Stimulated activated CD8-positive, alpha-beta memory T cell treated with anti-CD3 and anti-CD28 coated beads, Interleukin-4, amount 100 ng/mL, for 48 hours (primary cell): ENCODE data around the gene LRRC70.
"Not testable (repeated sequence)": the region's sequence is repeated elsewhere in the genome, so short reads cannot be mapped to it uniquely, and the experiment has no call there.

Experiments used
- DNase-seq: peaks from one replicate; pipeline ENCODE4 v3.0.0-alpha.2; 2020

Gene LRRC70, protein sequence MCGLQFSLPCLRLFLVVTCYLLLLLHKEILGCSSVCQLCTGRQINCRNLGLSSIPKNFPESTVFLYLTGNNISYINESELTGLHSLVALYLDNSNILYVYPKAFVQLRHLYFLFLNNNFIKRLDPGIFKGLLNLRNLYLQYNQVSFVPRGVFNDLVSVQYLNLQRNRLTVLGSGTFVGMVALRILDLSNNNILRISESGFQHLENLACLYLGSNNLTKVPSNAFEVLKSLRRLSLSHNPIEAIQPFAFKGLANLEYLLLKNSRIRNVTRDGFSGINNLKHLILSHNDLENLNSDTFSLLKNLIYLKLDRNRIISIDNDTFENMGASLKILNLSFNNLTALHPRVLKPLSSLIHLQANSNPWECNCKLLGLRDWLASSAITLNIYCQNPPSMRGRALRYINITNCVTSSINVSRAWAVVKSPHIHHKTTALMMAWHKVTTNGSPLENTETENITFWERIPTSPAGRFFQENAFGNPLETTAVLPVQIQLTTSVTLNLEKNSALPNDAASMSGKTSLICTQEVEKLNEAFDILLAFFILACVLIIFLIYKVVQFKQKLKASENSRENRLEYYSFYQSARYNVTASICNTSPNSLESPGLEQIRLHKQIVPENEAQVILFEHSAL

GRCh38 chr5:62578540-62578939 is at the start of gene LRRC70:
Gene LRRC70, plus strand, starts transcription at chr5:62578819. Its CDS starts 620 bp downstream, at chr5:62579439.
- no peak for DNase-seq

- no peak for DNase-seq
Observed at GRCh38 chr5:62533597-62533996, 45.0 kb upstream of the LRRC70 start.

GRCh38 chr5:62534461-62535236 is 44.0 kb upstream of the LRRC70 start:
- DNase-seq: no peak

DNA sequence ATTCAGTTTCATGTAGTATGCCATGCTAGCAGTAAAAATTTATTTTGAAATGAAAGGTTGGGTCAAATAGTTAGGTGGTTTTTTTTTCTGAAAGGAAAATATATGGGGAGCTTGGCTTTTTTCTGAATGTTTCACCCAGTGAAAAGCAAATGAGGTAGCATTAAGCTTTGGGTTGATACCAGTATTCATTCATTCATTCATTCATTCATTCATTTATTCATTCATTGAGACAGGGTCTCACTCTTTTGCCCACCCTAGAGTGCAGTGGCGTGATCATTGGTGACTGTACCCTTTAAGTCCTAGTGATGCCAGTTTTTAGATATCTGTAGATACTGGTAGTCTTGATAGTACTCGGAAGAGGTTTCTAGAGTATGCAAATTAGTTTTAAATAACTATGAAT is 42.4 kb upstream of the LRRC70 start:
- no peak for DNase-seq

DNA sequence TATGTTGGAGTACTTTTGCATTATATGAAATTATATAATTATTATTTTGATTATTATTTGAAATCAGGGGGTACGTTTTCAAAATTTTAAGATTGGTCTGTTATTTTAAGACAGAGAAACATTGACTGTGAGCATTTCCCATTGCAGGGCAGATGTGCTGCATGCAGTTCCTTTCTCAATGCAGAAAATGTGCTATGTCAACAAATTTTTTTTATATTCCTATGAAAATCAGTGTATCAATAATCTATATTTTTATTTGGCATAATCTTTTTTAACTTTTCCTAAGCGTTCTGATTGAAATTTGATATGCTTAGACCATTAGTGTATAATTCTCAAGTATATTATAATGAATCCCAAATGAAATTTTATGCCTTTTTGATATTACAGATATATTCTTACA is 41.8 kb upstream of the LRRC70 start:
- no peak for DNase-seq

GRCh38 chr5:62538017-62538942 is 40.3 kb upstream of the LRRC70 start:
- DNase-seq: peak; percentile 26

DNA sequence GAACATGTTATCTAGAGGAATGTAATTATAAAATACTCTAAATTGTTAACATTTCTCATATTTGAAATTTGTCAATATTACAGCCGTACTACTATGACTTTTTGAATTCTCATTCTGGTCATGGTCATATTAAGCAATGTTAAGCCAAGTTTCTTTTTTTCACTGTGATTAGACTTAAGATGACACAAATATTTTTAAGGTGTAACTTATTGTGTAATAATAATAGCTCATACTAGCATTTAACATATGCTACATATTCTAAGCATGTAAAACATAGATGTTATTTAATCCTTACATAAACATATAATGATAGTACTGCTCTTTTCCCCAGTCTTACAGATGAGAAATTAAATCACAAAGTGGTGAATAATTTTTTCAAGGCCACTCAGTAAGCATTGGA is 35.9 kb upstream of the LRRC70 start:
- no peak for DNase-seq

DNA sequence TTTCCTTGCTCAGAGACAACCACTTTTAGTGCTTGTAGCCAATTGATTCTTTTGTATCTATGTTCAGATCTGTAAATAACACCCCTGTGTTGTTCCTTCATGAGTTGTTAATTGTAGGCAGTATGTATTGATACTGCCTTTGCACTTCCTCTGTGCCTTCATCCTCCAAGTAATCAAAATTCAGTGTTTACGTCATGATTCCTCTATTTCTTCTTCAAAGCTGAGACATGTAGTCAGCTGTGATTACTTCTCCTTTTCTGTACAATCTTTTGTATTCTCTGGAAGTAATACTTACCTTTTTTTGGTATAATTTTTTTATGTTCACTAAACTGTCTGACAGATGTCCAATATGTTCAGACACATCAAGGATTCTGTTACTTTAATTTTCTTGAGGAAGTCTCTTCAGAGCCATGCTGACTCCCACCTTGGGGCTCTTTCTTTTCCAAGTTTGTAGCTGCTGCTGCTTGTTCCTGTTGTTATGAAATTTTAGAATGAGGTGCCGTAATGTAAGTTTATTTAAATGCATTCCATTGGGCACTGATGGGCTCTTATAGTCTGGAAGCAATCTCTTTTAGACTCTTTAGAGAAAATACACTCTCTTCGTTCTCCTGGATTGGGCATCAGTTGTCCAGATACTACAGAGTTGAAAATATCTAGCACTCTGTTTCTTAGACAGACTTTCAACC is 30.5 kb upstream of the LRRC70 start:
- no peak for DNase-seq

- no peak for DNase-seq
Observed at GRCh38 chr5:62550103-62550502, 28.5 kb upstream of the LRRC70 start.

- no peak for DNase-seq
Observed at GRCh38 chr5:62555930-62556329, 22.7 kb upstream of the LRRC70 start.

- no peak for DNase-seq
Observed at GRCh38 chr5:62558941-62559340, 19.7 kb upstream of the LRRC70 start.

DNA sequence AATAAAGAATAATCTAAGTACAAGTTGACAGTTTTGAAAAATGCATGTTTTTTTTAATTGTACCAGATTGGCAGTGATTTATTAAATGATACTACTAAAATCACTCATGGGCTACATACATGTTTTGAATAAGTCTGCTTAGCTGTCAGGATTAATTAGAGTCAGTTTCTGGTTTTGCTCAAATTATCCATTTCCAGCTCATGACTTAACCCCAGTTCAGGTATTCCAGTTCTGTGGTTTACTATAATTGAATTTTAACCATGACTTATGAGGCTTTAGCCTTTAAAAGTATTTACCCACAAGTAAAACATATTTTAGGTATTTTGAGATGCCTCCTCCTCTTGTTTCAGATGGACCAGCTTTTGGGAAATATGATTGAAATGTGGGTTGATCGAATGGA is 17.8 kb upstream of the LRRC70 start:
- no peak for DNase-seq

- DNase-seq: no peak
Observed at GRCh38 chr5:62561896-62562295, 16.7 kb upstream of the LRRC70 start.

- no peak for DNase-seq
Observed at GRCh38 chr5:62562867-62563266, 15.8 kb upstream of the LRRC70 start.

- DNase-seq: no peak
Observed at GRCh38 chr5:62564101-62564500, 14.5 kb upstream of the LRRC70 start.

GRCh38 chr5:62565740-62566139 is 12.9 kb upstream of the LRRC70 start:
- DNase-seq: not testable (repeated sequence)

DNA sequence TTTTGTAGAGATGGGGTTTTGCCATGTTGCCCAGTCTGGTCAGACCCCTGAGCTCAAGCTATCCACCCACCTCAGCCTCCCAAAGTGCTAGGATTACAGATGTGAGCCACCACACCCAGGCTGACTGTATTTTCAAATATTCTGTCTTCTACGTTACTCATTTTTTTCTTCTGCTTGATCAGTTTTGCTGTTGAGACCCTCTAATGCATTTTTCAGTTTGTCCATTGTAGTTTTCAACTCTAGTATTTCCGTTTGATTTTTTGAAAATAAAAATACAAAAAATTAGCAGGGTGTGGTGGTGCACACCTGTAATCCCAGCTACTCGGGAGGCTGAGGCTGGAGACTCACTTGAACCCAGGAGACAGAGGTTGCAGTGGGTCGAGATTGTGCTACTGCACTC is 10.5 kb upstream of the LRRC70 start:
- DNase-seq: no peak

GRCh38 chr5:62568800-62569432 is 9.7 kb upstream of the LRRC70 start:
- no peak for DNase-seq

GRCh38 chr5:62569470-62569869 is 9.1 kb upstream of the LRRC70 start:
- DNase-seq: no peak

DNA sequence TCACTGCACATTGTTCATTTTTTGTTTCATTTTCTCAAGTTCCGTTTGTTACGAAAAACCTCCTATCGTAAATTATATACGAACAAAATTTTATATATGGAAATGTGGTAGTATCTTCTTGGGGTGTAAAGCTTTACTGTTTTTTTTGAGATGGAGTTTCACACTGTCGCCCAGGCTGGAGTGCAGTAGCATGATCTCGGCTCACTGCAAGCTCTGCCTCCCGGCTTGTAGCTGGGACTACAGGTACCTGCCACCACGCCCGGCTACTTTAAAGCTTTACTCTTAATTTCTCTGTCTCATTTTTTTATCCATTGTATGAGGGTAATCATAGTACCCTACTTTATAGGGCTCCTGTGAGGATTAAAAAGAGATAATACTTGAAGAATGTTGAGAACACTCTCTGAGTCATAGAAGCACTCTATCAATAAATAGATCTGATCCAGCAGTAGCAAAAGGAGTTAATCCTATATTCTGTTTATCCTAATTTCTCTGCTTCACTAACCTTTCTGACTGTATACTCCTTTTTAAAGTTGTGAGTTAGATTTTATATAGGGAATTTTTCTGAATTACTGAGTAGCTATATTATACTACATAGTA is 5.6 kb upstream of the LRRC70 start:
- no peak for DNase-seq

DNA sequence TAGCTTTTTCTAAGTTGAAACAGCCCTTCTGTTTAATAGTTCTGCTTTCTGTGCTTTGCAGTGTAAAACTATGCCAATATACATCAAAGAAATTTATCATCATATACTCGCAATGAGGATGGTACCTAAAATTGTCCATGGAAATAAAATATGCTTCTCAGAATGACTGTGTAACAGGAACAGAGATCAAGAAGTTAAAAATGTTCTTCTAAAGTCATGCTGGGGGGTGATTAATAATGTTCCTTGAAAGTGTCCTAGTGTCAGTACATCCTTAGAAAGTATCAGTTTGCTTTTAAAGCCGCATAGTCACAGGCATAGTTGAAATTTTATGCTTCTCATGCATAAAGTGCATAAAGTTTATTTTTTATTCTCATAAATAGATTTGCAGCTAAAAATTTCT is 4.0 kb upstream of the LRRC70 start:
- no peak for DNase-seq
